Lung microvascular endothelial cell (primary cell): Measurements from ENCODE around the gene NTSR1. TPM values are rescaled to one million over a fixed set of nuclear protein-coding genes. Genes with fewer than 3 reads are reported as not detected.

ENCODE experiments used
- DNase-seq, 2 donors: peaks; one replicate each; pipeline versions ENCODE4 v3.0.0 to v3.0.0-alpha.2; 2010; ENCODE audit warnings: low read depth in 2 of 2
- total RNA-seq: library from RNA; depleted of rRNA; stranded (reverse); fragments of >200 nt; gene quantifications from 2 replicates; pipeline ENCODE4 v1.2.1, GENCODE V29; 2014

The NTSR1 gene
- total RNA-seq, 1 donor from 2014 or later, result under 0.01 TPM

DNA sequence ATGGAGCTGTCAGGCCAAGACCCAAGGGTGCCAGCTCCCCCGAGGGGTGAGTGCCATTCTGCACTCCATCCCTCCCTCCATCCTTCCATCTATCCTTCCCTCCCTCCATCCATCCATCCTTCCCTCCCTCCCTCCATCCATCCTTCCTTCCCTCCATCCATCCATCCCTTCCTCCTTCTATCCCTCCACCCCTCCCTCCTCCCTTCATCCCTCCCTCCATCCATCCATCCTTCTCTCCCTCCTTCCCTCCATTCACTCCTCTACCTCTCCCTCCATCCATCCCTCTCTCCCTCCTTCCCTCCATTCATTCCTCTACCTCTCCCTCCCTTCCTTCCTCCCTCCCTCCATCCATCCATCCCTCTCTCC is 46.3 kb downstream of the NTSR1 start:
- no peak for DNase-seq

DNA sequence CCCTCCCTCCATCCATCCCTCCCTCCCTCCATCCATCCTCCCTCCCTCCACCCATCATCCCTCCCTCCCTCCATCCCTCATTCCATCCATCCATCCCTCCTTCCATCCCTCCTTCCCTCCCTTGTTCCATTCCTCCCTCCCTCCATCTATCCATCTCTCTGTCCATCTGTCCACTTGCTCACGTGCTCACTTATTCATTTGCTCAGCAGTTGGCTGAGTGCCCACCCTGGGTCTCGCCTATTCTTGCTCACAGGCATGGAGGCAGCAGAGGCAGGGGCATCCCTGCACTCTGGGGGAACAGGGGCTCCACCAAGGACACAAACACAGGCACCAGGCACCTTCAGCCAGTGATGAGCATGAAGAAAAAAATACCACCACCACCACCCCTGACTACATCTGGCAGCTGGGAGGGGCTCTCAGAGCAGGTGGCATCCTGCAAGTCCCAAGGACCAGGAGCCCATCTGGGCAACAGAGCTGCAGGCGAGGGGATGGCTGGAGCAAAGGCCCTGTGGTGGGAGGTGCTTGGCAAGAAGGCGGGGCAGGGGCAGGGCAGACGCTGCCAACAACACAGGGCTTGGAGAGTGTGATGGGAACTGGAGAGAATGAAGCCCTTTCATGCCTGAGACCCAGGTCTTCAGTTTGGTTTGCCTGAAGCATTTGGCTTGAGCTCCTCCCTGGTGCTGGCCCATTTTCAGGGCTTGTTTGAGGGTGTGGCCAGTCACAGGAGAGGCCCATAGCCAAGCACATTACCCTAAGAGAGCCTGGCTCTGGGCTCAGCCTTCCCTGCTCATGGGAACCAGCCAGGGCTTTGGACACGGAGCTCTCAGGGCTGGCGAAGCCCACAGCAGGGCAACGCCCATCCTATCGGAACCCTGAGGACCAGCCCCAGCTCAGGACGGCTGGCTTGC is 47.4 kb downstream of the NTSR1 start:
- no peak for DNase-seq

DNA sequence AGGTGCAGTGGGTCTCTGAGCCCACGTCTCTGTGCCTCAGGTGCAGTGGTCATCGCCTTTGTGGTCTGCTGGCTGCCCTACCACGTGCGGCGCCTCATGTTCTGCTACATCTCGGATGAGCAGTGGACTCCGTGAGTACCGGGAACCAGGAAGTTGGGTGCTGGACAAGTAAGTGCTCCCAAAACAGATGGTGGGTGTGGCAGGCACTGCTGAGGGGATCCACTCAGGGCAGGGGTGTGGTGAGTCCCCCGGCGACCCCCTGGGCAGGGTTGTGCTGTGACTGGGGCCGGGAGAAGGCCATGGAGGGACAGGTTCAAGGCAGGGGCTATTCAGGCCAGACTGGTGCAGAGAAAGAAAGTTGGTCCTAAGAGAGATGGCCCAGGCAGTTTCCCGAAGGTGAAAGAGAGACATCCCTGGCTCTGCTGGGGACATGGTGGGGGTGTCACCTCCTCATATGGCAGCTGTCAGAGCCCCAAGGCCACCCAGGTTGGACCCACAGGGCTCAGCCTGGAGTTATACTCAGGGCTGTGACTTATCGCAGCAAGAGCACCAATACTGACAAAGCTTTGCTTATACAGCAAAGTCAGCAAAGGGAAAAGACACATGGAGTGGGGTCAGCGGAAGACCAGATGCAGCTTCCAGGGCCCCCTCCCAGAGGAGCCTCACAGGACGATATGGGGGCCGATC is 49.7 kb downstream of the NTSR1 start:
- no peak for DNase-seq

DNA sequence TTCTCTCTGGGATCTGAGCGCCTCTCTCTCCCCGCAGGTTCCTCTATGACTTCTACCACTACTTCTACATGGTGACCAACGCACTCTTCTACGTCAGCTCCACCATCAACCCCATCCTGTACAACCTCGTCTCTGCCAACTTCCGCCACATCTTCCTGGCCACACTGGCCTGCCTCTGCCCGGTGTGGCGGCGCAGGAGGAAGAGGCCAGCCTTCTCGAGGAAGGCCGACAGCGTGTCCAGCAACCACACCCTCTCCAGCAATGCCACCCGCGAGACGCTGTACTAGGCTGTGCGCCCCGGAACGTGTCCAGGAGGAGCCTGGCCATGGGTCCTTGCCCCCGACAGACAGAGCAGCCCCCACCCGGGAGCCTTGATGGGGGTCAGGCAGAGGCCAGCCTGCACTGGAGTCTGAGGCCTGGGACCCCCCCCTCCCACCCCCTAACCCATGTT is 51.4 kb downstream of the NTSR1 start:
- DNase-seq, result no peak

DNA sequence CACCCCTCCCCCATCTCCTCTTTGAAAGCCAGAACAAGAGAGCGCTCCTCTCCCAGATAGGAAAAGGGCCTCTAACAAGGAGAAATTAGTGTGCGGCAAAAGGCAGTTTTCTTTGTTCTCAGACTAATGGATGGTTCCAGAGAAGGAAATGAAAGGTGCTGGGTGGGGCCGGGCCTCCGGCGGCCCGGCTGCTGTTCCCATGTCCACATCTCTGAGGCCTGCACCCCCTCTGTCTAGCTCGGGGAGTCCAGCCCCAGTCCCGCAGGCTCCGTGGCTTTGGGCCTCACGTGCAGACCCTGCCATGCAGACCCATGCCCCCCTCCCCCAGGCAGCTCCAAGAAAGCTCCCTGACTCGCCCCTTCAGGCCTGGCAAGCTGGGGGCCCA is 51.8 kb downstream of the NTSR1 start:
- no peak for DNase-seq

DNA sequence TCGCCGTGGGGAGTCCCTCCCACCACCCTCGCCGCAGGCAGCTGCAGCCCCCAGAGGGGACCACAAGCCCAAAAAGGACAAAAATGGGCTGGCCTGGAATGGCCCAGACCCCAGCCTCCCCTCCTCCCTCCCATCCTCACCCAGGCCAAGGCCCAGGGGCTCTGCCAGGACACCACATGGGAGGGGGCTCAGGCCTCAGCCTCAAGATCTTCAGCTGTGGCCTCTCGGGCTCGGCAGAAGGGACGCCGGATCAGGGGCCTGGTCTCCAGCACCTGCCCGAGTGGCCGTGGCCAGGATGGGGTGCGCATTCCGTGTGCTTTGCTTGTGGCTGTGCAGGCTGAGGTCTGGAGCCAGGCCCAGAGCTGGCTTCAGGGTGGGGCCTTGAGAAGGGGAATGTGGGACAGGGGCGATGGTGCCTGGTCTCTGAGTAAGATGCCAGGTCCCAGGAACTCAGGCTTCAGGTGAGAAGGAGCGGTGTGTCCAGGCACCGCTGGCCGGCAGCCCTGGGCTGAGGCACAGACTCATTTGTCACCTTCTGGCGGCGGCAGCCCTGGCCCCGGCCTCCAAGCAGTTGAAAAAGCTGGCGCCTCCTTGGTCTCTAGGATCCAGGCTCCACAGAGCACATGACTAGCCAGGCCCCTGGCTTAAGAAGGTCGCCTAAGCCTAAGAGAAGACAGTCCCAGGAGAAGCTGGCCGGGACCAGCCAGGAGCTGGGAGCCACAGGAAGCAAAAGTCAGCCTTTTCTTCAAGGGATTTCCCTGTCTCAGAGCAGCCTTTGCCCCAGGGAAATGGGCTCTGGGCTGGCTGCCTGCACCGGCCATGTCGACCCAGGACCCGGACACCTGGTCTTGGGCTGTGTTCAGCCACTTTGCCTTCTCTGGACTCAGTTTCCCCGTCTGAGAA is 52.5 kb downstream of the NTSR1 start:
- no peak for DNase-seq

DNA sequence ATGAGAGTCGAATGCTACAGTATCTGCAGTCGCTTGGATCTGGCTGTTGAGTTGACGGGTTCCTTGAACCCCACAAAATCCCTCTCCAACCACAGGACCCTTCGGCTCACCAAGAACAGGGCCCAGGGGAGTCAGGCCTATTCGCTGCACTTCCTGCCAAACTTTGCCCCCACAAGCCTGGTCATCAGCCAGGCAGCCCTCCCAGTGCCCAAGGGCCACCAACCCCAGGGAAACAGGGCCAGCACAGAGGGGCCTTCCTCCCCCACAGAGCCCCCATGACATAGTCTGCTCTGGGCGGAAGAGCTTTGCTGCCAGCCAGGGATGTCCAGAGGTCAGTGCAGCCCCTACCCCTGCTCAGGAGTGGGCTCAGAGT is 53.1 kb downstream of the NTSR1 start:
- no peak for DNase-seq

DNA sequence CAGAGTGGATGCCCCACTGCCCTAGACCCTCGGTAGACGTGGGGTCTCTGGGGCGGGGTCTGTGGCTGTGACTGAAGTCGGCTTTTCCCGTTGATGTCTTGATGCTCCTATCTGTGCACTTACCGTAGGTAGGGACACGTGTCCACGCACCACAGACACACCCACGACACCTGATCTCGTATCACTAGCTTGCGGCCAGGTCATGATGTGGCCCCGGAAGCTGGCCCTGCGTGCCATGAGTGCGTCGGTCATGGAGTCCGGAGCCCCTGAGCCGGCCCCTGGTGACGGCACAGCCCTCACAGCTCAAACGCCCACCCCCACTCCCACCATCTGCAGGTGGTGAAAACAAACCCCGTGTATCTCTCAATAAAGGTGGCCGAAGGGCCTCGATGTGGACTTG is 53.7 kb downstream of the NTSR1 start:
- no peak for DNase-seq

DNA sequence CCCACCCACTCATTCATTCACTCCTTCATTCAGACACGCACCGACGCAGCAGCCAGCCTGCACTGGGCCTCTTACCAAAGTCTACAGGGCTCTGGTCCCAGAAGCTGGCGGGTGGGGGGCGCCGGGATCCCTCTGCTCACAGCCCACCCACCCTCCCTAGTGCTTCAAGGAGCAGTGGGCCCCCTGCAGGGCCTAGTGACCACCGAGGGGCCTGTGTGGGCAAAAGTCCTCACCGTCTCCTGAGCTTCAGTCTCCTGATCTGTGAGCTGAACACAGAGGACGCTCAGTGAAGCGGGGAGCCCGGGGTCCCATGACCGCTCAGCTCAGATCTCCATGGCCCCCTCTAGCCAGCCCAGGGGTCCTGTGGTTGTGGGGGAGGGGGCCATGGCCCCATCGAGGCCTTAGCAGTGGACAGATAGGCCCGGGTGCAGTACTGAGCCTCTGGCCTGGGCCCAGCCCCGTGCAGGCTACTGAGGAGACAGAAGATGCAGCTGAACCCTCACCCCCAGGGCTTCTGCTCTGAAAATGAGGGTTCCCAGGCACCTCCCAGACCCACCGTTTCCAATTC is 54.2 kb downstream of the NTSR1 start:
- no peak for DNase-seq

DNA sequence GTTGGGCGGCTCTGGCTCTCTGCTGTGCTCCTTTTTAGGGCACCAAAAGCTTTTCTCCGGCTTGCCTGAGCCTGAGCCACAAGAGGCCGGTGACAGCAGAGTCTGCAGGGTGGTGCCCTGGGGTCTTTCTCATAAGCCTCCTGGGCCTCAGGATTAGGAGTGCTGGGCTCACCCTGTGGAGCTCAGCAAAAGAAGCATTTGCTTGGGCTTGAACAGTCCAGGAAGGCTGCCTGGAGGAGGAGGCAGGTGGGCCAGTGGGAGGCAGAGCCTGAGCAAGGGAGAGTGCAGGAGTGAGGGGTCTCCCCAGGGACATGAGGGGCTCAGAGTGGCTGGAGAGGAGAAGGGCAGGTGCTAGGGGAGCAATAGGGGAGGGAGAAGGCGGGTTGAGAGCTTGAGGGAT is 54.8 kb downstream of the NTSR1 start:
- no peak for DNase-seq

DNA sequence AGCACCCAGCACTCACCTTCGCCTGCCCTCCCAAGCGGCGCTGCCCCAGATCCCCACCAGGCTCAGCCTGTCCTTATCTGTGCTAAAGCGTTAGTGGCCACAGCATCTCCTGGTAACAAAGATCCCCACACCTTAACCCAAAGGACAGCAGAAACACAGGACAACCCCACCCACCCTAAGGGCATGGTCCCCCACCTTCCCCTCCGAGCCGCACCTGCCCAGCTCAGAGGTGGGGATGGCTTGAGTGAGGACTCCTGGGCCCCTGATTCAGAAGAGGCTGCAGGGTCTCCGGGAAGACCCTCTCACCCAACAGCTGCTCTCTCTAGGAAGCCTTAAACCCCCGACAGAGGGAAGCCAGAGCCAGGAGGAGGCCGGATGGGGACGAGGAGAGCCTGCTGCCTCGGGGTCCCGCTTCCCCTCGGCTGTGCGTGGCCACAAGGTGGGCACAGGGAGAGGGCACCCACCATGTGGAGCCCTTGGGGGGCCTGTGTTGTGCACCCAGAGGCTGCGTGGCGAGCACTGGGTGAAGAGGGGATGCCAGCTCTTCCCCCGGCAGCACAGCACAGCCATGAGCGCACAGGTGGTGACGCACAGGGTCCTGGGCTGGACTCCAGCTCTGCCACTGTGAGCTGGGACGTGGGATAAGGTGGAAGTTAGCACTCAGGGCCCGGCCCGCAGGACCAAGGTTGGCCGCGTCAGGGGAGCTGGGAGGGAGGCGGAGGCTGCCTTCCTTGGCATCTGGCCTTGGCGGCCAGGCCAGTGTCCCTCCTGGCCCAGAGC is 55.7 kb downstream of the NTSR1 start:
- DNase-seq, result no peak

DNA sequence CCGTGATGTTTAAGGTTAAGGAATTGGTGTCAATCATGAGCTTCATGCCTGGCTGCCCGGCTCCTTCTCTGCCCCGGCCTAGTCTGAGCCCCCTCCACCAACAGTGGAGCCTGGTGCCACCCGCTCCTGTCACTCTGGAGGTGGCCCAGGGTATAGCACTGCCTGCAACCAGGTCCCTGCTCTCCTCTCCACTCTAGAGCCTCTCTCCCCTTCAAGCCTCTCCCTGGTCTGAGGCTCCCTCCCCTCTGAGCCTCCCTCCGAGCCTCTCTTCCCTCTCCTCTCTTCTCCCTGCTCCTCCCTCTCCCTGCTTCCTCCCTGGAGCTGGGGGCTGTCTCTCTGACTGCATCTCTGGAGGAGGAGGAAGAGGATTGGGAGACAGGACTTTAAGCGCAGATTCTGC is 56.4 kb downstream of the NTSR1 start:
- DNase-seq, result no peak

DNA sequence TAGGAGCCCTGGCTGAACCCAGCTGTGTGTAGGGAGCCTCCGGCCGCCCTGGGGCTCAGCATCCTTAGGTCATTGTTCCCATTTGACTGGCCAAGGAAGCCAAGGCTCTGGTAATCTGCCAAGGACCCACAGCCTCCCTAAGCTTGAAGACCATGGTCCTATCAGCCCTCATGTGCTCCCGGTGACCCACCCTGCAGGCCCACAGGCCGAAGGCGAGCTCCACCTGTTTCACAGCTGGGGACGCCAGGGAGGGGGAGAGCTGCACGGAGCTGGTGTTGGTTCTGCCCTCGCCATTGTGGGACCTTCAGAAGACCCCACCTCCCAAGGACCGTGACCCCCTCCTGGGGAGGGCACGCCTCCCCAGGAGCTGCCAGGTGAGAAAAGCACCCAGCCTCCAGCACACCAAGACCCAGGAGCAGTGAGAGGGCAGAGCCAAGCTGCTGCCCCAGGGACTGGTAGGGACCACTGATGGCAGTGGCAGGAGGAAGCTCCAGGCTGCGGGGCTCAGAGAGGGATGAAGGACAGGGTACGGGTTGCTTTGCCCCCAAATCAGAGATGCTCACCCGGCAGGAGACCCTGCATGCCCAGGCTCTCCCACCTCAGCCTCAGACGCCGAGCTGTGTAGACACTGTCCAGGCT is 56.9 kb downstream of the NTSR1 start:
- no peak for DNase-seq

DNA sequence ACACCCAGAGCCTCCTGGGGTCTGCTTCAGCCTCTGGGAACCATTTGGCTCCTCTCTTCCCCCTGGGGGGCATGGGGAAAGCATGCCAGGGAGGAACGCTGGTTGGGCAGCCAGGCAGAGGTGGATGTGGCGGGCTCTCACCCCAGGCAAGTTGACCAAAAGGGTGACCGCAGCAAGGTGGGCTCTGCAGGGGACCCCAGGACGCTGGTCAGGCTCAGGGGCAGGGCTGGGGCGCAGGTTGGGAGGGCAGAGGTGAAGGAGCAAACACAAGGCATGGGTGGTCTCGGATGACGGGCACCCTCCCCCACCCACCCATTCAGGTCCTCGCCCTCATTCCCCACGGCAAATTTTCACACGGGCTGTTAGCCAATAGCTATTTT is 57.4 kb downstream of the NTSR1 start:
- DNase-seq, result no peak

DNA sequence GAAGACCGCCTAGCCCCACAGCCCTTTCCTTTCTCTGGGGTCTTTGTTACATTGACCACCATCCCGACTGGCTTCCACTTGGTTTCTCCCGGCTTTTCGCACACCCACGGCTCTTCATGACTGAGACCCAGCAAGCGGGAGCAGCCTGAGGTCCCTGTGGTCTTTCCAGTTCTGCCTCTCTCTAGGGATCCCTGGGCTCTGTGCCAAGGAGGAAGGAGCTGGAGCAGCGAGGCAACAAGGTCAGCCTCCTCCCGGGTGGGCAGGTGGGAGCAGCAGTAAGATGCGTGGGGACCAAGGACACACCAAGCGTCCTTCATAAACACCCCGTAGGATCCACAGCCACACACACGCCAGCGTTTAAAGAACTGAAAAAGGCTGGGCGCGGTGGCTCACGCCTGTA is 58.1 kb downstream of the NTSR1 start:
- no peak for DNase-seq

DNA sequence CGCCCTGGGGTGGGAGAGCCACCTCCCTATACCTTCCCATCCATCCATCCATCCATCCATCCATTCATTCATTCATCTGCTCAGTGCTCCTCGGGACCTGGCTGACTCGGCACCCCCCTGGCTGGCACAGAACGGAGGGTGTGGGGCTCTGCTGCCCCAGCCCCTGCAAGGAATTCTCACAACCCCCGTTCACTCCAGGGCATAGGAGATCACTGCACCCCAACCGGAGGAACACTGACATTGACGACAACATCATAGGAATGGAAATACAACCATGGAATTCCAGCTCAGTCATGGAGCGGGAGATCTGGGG is 59.6 kb downstream of the NTSR1 start:
- no peak for DNase-seq

DNA sequence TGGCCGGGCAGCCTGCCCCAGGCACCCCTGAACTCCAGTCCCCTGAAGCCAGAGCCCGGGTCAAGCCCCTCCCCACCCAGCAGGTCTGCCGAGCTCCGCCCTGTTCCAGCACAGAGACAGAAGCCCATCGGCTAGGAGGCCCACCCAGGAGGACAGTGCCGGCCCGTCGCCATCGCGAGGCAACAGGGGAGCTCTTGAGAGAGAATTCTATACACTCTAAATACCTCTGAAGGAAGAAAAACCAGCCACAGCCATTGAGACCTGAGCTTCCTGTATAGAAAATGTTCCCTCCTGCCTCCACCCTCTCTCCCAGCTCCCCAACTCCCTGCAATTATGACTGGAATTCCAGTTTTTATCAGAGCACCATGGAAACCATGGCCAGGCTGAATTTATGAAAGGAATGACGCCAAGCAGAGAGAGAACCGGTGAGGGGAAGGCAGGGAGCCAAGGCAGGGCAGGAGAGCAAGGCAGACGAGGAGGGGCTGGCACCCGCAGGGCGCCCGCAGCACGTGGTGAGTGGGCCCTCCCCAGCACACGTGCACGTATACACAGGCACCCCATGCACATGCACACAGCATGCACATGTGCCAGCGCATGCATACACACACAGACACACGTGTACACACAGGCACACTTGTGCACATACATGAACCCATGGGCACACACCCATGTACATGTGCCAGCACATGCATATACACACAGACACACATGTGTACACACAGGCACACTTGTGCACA is 60.1 kb downstream of the NTSR1 start:
- DNase-seq, result peak in 1 of 2 donors; percentile 38

DNA sequence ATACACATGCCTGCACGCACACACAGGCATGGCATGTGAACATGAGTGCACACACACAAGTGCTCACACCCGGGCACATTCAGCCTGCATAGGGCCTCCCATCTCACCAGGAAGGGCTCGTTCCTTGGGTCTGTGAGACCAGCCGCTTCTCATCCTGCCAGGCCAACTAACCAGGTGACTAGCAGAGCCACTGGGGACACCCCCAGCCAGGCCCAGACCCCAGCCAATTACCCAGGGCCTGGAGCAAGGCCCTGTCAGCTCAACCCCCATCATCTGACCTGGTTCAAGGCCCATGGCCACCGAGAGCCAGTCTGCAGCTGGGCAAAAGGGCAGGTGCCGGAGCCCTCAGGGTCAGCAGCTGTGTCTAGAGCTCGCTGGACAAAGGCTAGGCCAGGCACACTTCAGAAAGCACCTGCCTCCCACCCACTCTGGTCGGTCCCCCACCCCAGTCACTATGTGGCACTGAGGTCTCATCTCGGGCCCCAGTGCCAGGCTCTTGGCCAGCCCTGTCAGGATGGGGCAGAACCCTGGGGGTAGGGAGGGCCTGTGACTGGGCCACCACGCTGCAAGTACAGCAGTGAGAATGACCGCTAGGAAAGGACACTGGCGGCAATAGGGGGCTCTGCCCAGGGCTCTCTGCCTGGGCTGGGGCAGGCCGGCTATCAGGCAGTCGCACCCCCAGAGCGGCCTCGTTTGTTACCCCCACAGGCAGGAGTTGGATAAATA is 60.9 kb downstream of the NTSR1 start:
- no peak for DNase-seq
